K562 (cell line): ENCODE measurements around the gene AGPAT4. TPM values are rescaled to one million over a fixed set of nuclear protein-coding genes. Genes with fewer than 3 reads are reported as not detected.

Source experiments
- ARNT ChIP-seq, 2 experiments: fragments of 450-650 bp; IDR thresholded peaks; 2 replicates each; pipeline ENCODE4 v1.6.1; 2016; ENCODE audit warnings: mild to moderate bottlenecking in 1 of 2
- GTF2A2 ChIP-seq: IDR thresholded peaks from 2 replicates; pipeline ENCODE4 v1.6.1; 2016; ENCODE audit warnings: mild to moderate bottlenecking, missing genetic modification characterization, missing compliant biosample characterization
- HMGN3 ChIP-seq: IDR thresholded peaks from 2 replicates; pipeline ENCODE4 v1.6.1; 2011; ENCODE audit warnings: borderline replicate concordance, low read depth, mild to moderate bottlenecking, mixed read lengths, low read length; ENCODE audit not compliant: insufficient read length; ENCODE audit errors: extremely low read depth
- LCOR ChIP-seq: sonication (generic); formaldehyde crosslinking; IDR thresholded peaks from 2 replicates; pipeline ENCODE4 v1.8.0; 2022; ENCODE audit warnings: mild to moderate bottlenecking, missing genetic modification reagents
- NR4A1 ChIP-seq, 2 experiments: fragments of 250-450 bp in 1 of 2; fragments of 450-650 bp in 1 of 2; sonication (Bioruptor Pico) in 1 of 2; IDR thresholded peaks; 2 replicates each; pipeline versions ENCODE4 v1.4.0 to v1.6.1; 2016 to 2020; ENCODE audit warnings: mild to moderate bottlenecking in 2 of 2, missing compliant biosample characterization in 1 of 2, missing genetic modification characterization in 1 of 2, moderate library complexity in 1 of 2
- PML ChIP-seq: IDR thresholded peaks from 2 replicates; pipeline ENCODE4 v1.6.1; 2012; ENCODE audit warnings: low read length, inconsistent platforms
- PRPF4 ChIP-seq: fragments of 200-400 bp; formaldehyde crosslinking; IDR thresholded peaks from one replicate; pipeline ENCODE4 v1.6.1; 2017; ENCODE audit warnings: low read length, low read depth, mild to moderate bottlenecking; ENCODE audit not compliant: insufficient read depth, poor library complexity, severe bottlenecking
- RNF2 ChIP-seq: sonication (generic); IDR thresholded peaks from 2 replicates; pipeline ENCODE4 v1.6.1; 2016
- ZNF3 ChIP-seq: fragments of 250-450 bp; sonication (Bioruptor Pico); IDR thresholded peaks from 2 replicates; pipeline ENCODE4 v1.5.0; 2021; ENCODE audit warnings: mild to moderate bottlenecking, moderate library complexity
- ZNF347 ChIP-seq: fragments of 450-650 bp; formaldehyde crosslinking; IDR thresholded peaks from 2 replicates; pipeline ENCODE4 v1.4.0; 2020; ENCODE audit warnings: low read depth, mild to moderate bottlenecking, moderate library complexity
- ZNF592 ChIP-seq: fragments of 450-650 bp; IDR thresholded peaks from 2 replicates; pipeline ENCODE4 v1.6.1; 2017; ENCODE audit warnings: antibody characterized with exemption, mild to moderate bottlenecking
- ZNF609 ChIP-seq: sonication (generic); formaldehyde crosslinking; IDR thresholded peaks from 2 replicates; pipeline ENCODE4 v1.8.1; 2023; ENCODE audit warnings: missing genetic modification reagents, mild to moderate bottlenecking, borderline replicate concordance
- ZNF79 ChIP-seq: fragments of 250-450 bp; sonication (Bioruptor Pico); IDR thresholded peaks from 2 replicates; pipeline ENCODE4 v1.4.0; 2020; ENCODE audit warnings: low read depth, mild to moderate bottlenecking, moderate library complexity
- polyA plus RNA-seq, 8 experiments: library from polyadenylated mRNA; depleted of rRNA in 4 of 8; stranded (reverse) in 5 of 8; unstranded in 3 of 8; fragments of >200 nt; fragmentation: Nextera tagmentation in 2 of 8; fragmentation: Illumina TruSeq in 1 of 8; extraction: Ambion mirVana in 2 of 8; extraction: Trizol in 1 of 8; gene quantifications; 2 replicates each; pipeline versions ENCODE4 v1.2.1 to v1.2.3, GENCODE V29; 2011 to 2014; ENCODE audit warnings: inconsistent platforms in 1 of 8, missing spikeins in 1 of 8
- total RNA-seq, 7 experiments: library from RNA; depleted of rRNA in 6 of 7; stranded (reverse); fragments of >200 nt in 6 of 7; fragmentation: Illumina TruSeq in 2 of 7; extraction: Trizol in 2 of 7; gene quantifications; 2 replicates each; pipeline versions ENCODE4 v1.2.1 to v1.2.3, GENCODE V29; 2011 to 2021; ENCODE audit warnings: low replicate concordance in 1 of 7
- TF ChIP-seq, protein P1 (sequence below), 2 experiments: fragments of 450-650 bp; conservative IDR thresholded peaks; 2 replicates each; pipeline ENCODE4 v1.6.1; 2017; ENCODE audit warnings: mild to moderate bottlenecking in 2 of 2, moderate library complexity in 2 of 2

Gene AGPAT4
- total and polyA plus RNA-seq, 9 of the 15 experiments (the other 6 are each of a cell fraction or from before 2014, with no cell fraction given): 2.2 to 15.0 (median 5.7) TPM

DNA sequence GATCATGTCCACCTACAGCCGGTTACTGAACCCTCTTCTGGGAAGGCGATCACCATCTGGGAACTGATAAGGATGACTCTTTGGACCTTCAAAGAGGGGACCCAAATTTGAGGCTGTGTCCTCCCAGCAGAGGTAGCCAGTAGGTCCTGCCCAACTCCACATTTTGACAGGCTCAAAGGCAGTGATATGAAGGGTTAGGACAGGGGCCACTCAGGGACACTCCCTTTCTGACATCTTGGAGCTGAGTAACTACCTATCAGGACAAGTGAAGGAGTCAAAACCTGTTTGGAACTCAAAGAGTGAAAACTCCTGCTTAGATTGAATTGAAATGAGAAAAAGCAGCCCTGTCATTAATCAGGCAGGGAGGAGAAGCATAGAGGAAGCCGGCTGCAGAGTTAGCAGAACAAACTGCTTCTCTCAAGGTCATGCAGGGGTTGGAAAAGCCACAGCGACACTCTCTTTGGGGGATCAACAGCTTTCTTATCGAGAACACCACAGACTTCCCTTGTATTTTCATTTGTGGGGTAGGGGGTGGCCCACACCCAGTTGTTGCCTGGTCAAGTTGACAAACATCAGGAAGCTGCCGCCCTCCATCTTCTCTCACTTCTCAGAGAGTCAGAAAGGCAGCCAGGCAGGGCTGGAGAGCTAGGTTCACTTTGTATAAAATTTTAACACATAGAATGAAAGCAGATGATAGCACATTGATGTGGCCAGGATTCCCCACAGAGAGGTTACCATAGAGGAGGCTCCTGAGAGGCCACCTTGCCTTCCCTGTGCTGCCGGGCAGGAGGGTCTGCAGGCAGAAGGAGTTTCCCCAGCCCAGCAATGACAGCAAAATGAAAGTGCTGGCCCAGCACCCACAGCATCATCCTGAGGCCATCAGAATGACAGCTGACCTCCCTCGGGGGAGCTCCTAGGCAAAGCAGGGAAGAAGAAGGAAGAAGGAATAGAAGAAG is 47.6 kb downstream of the AGPAT4 start (continued):
- TF ChIP-seq ZNF347 (CRISPR knock-in tag) (0 out of 2 replicates have a peak, but pooled peaks have one; percentile 69), ZNF592 (peak; percentile 72; the same call in 1 of the 2 replicates), LCOR (peak; percentile 82; the same call in 1 of the 2 replicates), RNF2 (peak; percentile 86), ZNF3 (CRISPR knock-in tag) (no peak), ZNF609 (CRISPR knock-in tag) (no peak), NR4A1 (CRISPR knock-in tag; IDR thresholded peaks at IDR 0.05) (0 out of 2 replicates have a peak, but pooled peaks have one; percentile 33), NR4A1 (tag; IDR thresholded peaks at IDR 0.05) (no peak), HMGN3 (no peak), ZNF79 (no peak), ARNT (IDR thresholded peaks at IDR 0.05) (0 out of 4 replicates have a peak, but pooled peaks have one; percentile 15 to 47), PML (0 out of 2 replicates have a peak, but pooled peaks have one; percentile 20), PRPF4 (no peak), GTF2A2 (0 out of 2 replicates have a peak, but pooled peaks have one; percentile 52)
- TF ChIP-seq, protein P1, sequence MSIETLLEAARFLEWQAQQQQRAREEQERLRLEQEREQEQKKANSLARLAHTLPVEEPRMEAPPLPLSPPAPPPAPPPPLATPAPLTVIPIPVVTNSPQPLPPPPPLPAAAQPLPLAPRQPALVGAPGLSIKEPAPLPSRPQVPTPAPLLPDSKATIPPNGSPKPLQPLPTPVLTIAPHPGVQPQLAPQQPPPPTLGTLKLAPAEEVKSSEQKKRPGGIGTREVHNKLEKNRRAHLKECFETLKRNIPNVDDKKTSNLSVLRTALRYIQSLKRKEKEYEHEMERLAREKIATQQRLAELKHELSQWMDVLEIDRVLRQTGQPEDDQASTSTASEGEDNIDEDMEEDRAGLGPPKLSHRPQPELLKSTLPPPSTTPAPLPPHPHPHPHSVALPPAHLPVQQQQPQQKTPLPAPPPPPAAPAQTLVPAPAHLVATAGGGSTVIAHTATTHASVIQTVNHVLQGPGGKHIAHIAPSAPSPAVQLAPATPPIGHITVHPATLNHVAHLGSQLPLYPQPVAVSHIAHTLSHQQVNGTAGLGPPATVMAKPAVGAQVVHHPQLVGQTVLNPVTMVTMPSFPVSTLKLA (conservative IDR thresholded peaks at IDR 0.05): 0 out of 4 replicates have a peak, but pooled peaks of 1 of the 2 experiments have one; percentile 29
